Lung (tissue), 12 donors: ENCODE measurements around the gene RSPH9. TPM values are rescaled to one million over a fixed set of nuclear protein-coding genes. Genes with fewer than 3 reads are reported as not detected.

Experiments
- ATAC-seq: fragments of 200-7000 bp; cut with Tn5 transposase; one replicate; pipeline ENCODE4 v1.9.1; 2020; ENCODE audit warnings: moderate number of reproducible peaks; ENCODE audit not compliant: insufficient read depth, low FRiP score
- DNase-seq, 3 donors: peaks; one replicate each; pipeline ENCODE4 v3.0.0-alpha.2; 2013 to 2017
- H3K27ac ChIP-seq, 2 donors: one replicate each; pipeline ENCODE4 v1.5.1; 2013; ENCODE audit warnings: mild to moderate bottlenecking in 2 of 2, moderate library complexity in 2 of 2, control low read depth in 1 of 2, inconsistent platforms in 1 of 2, low read depth in 1 of 2, low read length in 1 of 2
- H3K27me3 ChIP-seq, 3 donors: one replicate each; pipeline ENCODE4 v1.5.1; 2013; ENCODE audit warnings: low read length in 2 of 3; ENCODE audit not compliant: control insufficient read depth in 3 of 3, insufficient read depth in 3 of 3
- H3K36me3 ChIP-seq, 4 donors: one replicate each; pipeline ENCODE4 v1.5.1; 2013; ENCODE audit warnings: low read length in 4 of 4, mild to moderate bottlenecking in 1 of 4, moderate library complexity in 1 of 4; ENCODE audit not compliant: control insufficient read depth in 4 of 4, insufficient read depth in 4 of 4
- H3K4me1 ChIP-seq, 5 donors: one replicate each; pipeline ENCODE4 v1.5.1; 2013; ENCODE audit warnings: low read length in 5 of 5, mild to moderate bottlenecking in 2 of 5, moderate library complexity in 1 of 5; ENCODE audit not compliant: control insufficient read depth in 5 of 5, insufficient read depth in 5 of 5
- H3K4me3 ChIP-seq: one replicate; pipeline ENCODE4 v1.5.1; 2013; ENCODE audit warnings: mild to moderate bottlenecking, control low read depth, moderate library complexity
- H3K9ac ChIP-seq, 2 donors: one replicate each; pipeline ENCODE4 v1.5.1; 2013; ENCODE audit warnings: low read length in 2 of 2, control low read depth in 1 of 2; ENCODE audit not compliant: insufficient read depth in 1 of 2
- H3K9me3 ChIP-seq, 4 donors: one replicate each; pipeline ENCODE4 v1.5.1; 2013; ENCODE audit warnings: low read length in 3 of 4, mild to moderate bottlenecking in 1 of 4, moderate library complexity in 1 of 4; ENCODE audit not compliant: control insufficient read depth in 4 of 4, insufficient read depth in 3 of 4
- CTCF ChIP-seq: IDR thresholded peaks from 2 replicates; pipeline ENCODE4 v1.5.1; 2012; ENCODE audit warnings: mild to moderate bottlenecking; ENCODE audit errors: control extremely low read depth, extremely low read depth
- WGBS, 2 donors: extraction: QIAGEN DNeasy Blood & Tissue Kit; methylation state at CpG; one replicate each; pipeline ENCODE4 v1.1.7; 2013; 5-methylcytosine and 5-hydroxymethylcytosine counted together
- polyA plus RNA-seq, 2 donors: library from polyadenylated mRNA; stranded (reverse); fragments of 200-250 nt; gene quantifications; one replicate each; pipeline ENCODE4 v1.2.1, GENCODE V29; 2013
- total RNA-seq, 2 donors: library from RNA; depleted of rRNA in 1 of 2; stranded (reverse); fragments of >200 nt in 1 of 2; gene quantifications; one replicate each; pipeline ENCODE4 v1.2.1, GENCODE V29; 2014 to 2021
- donor health status: control.
- donor health status: control.
- donor health status: Bipolar disorder and iron deficiency.
- donor health status: healthy.
- donor health status: DM: yes; HTN: yes; CAD: no.

Gene RSPH9
- total and polyA plus RNA-seq, 4 donors = 1.7 to 6.4 (median 4.6) TPM

GRCh38 chr6:43683708-43684455 is 39.0 kb downstream of the RSPH9 start:
- H3K4me1 ChIP-seq = peaks cover 3 to 38% (median 16%) of the 10 kb centered on the region in 5 donors
- no peak overlapping the region for H3K9ac ChIP-seq

GRCh38 chr6:43687079-43687436 is 42.2 kb downstream of the RSPH9 start:
- Histone ChIP-seq H3K9ac (peak overlapping the region; percentile 84 to 89), H3K27me3 (no peaks in the 10 kb centered on the region)
- WGBS, 2 donors = 9 to 10% methylated on average over 10 of the region's 10 CpGs

More at GRCh38 chr6:43683708-43684455, 39.0 kb downstream of the RSPH9 start:
- Histone ChIP-seq H3K4me3 (no peak overlapping the region), H3K9me3 (no peaks in the 10 kb centered on the region), H3K36me3 (peaks cover 6 to 17% (median 13%) of the 10 kb centered on the region in 4 donors), H3K27ac (no peak overlapping the region), H3K27me3 (no peaks in the 10 kb centered on the region)
- 74 to 76% methylated on average over 1 of the region's 1 CpG for WGBS, 2 donors
- ATAC-seq (no peak), DNase-seq (peak in 1 of 3 donors; percentile 11)
- TF ChIP-seq CTCF = no peak

GRCh38 chr6:43687437-43688347 is 42.9 kb downstream of the RSPH9 start, which contains the start of gene MRPS18A:
Gene MRPS18A (minus strand): TSS chr6:43687791. CDS start chr6:43687779, 12 bp downstream.
- ATAC-seq (peak; percentile 87), DNase-seq (peak; percentile 78 to 84 (median 79))
- H3K9me3 ChIP-seq = no peaks in the 10 kb centered on the region
- no peak for TF ChIP-seq CTCF
- peak within 1 kb of the TSS; percentile 83 for H3K4me3 ChIP-seq
- H3K36me3 ChIP-seq = peaks cover 0 to 7% (median 0%) of the 10 kb centered on the region in 4 donors
- peak within 1 kb of the TSS; percentile 84 to 89 for H3K9ac ChIP-seq
- H3K4me1 ChIP-seq = peaks cover 2 to 37% (median 14%) of the 10 kb centered on the region in 5 donors
- WGBS, 2 donors = 8% methylated on average over 43 of the region's 43 CpGs
- no peaks in the 10 kb centered on the region for H3K27me3 ChIP-seq
- H3K27ac ChIP-seq = peak within 1 kb of the TSS; percentile 77 to 82

More at GRCh38 chr6:43687079-43687436, 42.2 kb downstream of the RSPH9 start:
- ATAC-seq (no peak), DNase-seq (no peak)
- Histone ChIP-seq H3K4me1 (peaks cover 3 to 38% (median 14%) of the 10 kb centered on the region in 5 donors), H3K9me3 (no peaks in the 10 kb centered on the region), H3K27ac (peak overlapping the region; percentile 77 to 82), H3K4me3 (peak overlapping the region; percentile 83), H3K36me3 (peaks cover 0 to 10% (median 0%) of the 10 kb centered on the region in 4 donors)
- TF ChIP-seq CTCF = no peak
